ENCODE results near the gene ZFP62. TPM values are rescaled to one million over a fixed set of nuclear protein-coding genes. Genes with fewer than 3 reads are reported as not detected.
A peak's percentile ranks its signal among the peaks of the same experiment; 100 is the strongest.

ZFP62 gene
- total RNA-seq, 1 donor from 2014 or later = 30.2 TPM

DNA sequence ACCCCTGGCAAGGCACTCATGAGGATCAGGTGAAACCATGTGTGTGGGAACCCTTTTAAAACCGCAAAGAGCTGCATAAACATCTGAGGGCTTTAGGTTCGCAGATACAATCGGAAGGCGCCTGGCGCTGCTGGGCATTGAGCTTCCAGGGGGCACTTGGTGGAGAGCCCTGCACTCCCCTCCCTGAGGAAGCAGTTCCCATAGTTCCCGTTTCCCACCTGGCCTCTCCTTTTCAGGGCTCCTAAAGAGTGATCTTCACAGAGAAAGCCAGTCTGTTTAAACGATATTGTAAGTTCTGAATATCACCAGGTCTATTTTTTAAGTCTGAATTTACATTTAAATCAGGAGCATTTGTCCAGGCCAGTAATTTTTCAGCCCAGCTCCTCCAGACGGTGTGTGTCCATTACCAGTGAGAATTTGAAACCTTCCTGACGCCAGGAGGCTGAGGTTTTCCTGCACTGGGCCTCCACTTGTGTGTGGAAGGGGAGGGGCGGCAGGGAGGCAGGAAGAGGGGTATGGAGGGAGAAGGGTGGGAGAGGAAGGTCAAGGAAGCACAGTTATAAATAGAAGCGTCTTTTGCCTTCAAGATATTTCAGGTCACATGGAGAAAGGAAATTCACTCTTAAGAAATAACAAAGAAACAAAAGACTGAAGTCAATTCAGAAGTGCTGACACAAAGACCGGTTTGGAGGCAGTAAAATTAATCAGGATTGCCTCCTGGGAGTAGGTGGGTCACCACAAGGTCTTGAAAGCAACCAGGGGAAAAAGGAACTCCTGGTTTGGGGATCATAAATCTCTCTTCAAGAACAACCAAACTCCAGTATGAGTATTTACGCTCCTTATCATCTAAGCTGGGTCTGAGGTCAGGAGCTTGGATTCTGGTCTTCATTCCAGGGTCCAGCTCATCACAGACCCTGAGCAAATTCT, 44.2 kb downstream of the ZFP62 start:
- H3K27ac Mint-ChIP-seq (ENCODE audit: unreplicated experiment) = peak overlapping the region; percentile 83
- H3K36me3 Mint-ChIP-seq (ENCODE audit: low read depth, unreplicated experiment) = no peaks in the 10 kb centered on the region
- H3K4me1 Mint-ChIP-seq (ENCODE audit: unreplicated experiment) = peaks cover 44% of the 10 kb centered on the region
- no peaks in the 10 kb centered on the region for H3K9me3 Mint-ChIP-seq (ENCODE audit: unreplicated experiment)
- peak; percentile 54 for DNase-seq (ENCODE audit: low spot score)
- peak overlapping the region; percentile 20 for H3K4me3 Mint-ChIP-seq (ENCODE audit: unreplicated experiment)
- TF ChIP-seq, protein P1, sequence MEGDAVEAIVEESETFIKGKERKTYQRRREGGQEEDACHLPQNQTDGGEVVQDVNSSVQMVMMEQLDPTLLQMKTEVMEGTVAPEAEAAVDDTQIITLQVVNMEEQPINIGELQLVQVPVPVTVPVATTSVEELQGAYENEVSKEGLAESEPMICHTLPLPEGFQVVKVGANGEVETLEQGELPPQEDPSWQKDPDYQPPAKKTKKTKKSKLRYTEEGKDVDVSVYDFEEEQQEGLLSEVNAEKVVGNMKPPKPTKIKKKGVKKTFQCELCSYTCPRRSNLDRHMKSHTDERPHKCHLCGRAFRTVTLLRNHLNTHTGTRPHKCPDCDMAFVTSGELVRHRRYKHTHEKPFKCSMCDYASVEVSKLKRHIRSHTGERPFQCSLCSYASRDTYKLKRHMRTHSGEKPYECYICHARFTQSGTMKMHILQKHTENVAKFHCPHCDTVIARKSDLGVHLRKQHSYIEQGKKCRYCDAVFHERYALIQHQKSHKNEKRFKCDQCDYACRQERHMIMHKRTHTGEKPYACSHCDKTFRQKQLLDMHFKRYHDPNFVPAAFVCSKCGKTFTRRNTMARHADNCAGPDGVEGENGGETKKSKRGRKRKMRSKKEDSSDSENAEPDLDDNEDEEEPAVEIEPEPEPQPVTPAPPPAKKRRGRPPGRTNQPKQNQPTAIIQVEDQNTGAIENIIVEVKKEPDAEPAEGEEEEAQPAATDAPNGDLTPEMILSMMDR (IDR thresholded peaks at IDR 0.05; ENCODE audit: unreplicated experiment) = no peak
- H3K27me3 Mint-ChIP-seq (ENCODE audit: unreplicated experiment) = peaks cover 2% of the 10 kb centered on the region

DNA sequence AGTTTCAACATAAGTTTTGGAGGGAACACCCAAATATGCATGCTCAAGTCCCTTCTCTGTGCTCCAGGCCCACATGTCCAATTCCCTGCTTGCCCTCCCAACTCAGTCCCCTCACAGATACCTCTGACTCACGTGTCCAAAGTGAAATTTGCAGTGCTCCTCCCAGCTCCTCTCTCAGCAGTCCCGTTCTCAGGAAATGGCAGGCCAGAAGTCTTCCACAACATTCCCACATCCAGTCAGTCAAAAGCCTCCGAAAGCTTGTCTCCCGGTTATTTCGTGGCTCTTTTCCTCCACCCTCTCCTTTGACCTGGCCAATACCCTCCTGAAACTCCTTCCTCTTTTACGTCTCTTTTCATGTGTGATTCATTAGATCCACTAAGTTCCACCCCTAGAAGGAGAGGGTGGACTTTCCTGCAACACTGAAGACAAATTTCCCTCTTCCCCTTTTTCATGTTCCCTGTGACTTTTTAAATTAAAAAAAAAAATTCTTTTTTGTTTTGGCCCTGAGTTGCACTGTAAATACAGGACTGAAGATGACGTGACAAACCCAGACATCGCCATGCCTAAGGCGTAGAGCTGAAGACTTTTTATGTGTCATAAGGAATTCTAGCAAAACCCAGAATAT, 45.7 kb downstream of the ZFP62 start:
- H3K4me3 Mint-ChIP-seq (ENCODE audit: unreplicated experiment) = no peak overlapping the region

DNA sequence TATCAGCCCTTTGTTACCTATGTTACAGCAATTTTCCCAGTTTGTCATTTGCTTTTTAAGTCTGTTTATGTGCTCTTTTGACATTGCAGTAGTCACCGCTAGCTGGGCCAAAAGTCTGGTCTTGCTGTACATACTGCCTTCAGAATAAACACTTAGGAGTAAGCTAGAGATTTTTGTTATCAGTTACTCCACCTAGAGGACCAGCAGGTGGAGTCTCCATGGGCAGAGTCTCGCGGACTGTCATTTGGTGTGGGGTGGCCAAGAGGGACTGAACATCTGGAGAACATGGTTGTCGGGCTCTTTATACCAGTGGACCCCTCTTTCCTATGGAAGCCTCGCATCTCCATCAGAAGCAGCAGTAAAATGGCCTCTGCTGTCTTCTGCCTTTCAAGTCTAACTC, 47.7 kb downstream of the ZFP62 start:
- peaks cover 12% of the 10 kb centered on the region for H3K36me3 Mint-ChIP-seq (ENCODE audit: low read depth, unreplicated experiment)
- H3K4me1 Mint-ChIP-seq (ENCODE audit: unreplicated experiment) = peaks cover 67% of the 10 kb centered on the region
- H3K4me3 Mint-ChIP-seq (ENCODE audit: unreplicated experiment) = no peak overlapping the region
- H3K9me3 Mint-ChIP-seq (ENCODE audit: unreplicated experiment) = no peaks in the 10 kb centered on the region
- TF ChIP-seq, protein P1 (IDR thresholded peaks at IDR 0.05; ENCODE audit: unreplicated experiment) = no peak
- DNase-seq (ENCODE audit: low spot score) = no peak
- no peak overlapping the region for H3K27ac Mint-ChIP-seq (ENCODE audit: unreplicated experiment)
- H3K27me3 Mint-ChIP-seq (ENCODE audit: unreplicated experiment) = peaks cover 11% of the 10 kb centered on the region

More for the DNA sequence above, 45.7 kb downstream of the ZFP62 start:
- Mint-ChIP-seq H3K36me3 (ENCODE audit: low read depth, unreplicated experiment) (peaks cover 6% of the 10 kb centered on the region), H3K27ac (ENCODE audit: unreplicated experiment) (peak overlapping the region; percentile 85), H3K9me3 (ENCODE audit: unreplicated experiment) (no peaks in the 10 kb centered on the region), H3K27me3 (ENCODE audit: unreplicated experiment) (peaks cover 7% of the 10 kb centered on the region), H3K4me1 (ENCODE audit: unreplicated experiment) (peaks cover 54% of the 10 kb centered on the region)
- no peak for DNase-seq (ENCODE audit: low spot score)
- TF ChIP-seq, protein P1 (IDR thresholded peaks at IDR 0.05; ENCODE audit: unreplicated experiment) = no peak

DNA sequence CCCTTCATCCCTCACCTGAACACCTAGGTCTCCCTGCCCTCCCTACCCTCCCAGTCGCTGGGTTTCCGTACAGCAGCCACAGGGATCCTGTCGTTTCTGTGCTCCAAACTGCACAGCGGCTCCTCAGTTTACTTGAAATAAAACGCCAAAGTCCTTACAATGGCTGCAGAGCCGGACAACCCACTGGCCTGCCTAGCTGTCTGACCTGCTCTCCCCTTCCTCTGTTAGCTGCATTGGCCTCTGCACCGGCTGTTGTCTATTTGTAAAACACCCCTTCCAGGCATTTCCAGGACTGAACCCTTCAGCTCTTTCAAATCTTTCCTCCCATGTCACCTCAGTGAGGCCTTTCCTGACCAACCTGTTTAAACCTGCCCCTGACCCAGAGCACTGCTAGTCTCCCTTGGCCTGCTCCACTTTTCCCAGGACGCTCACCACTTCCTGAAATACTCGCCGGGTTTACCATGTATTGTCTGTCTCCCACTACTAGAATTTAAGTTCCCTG, 49.4 kb downstream of the ZFP62 start:
- Mint-ChIP-seq H3K4me3 (ENCODE audit: unreplicated experiment) (peak overlapping the region; percentile 91), H3K36me3 (ENCODE audit: low read depth, unreplicated experiment) (peaks cover 12% of the 10 kb centered on the region), H3K27ac (ENCODE audit: unreplicated experiment) (peak overlapping the region; percentile 93), H3K9me3 (ENCODE audit: unreplicated experiment) (no peaks in the 10 kb centered on the region), H3K4me1 (ENCODE audit: unreplicated experiment) (peaks cover 72% of the 10 kb centered on the region), H3K27me3 (ENCODE audit: unreplicated experiment) (peaks cover 11% of the 10 kb centered on the region)
- TF ChIP-seq, protein P1 (IDR thresholded peaks at IDR 0.05; ENCODE audit: unreplicated experiment) = no peak
- no peak for DNase-seq (ENCODE audit: low spot score)

Data from endothelial cell (in vitro differentiated cells).